Astrocyte (in vitro differentiated cells and primary cell): Measurements from ENCODE around the gene BMPR1B. TPM values are rescaled to one million over a fixed set of nuclear protein-coding genes. Genes with fewer than 3 reads are reported as not detected.

Source experiments
- DNase-seq: peaks from one replicate; pipeline ENCODE4 v3.0.0-alpha.2; 2010; ENCODE audit warnings: low read depth
- FAIRE-seq: peaks from 2 replicates; lab custom pipeline; 2011; peaks lifted over from hg19 to GRCh38; lab: Jason Lieb, UNC
- H2AFZ ChIP-seq: 2 replicates; pipeline ENCODE4 v1.6.0; 2012; ENCODE audit warnings: low read depth, low read length, inconsistent platforms
- H3K27ac ChIP-seq: 2 replicates; pipeline ENCODE4 v1.5.1; 2011; ENCODE audit warnings: low read depth, low read length, inconsistent platforms
- H3K27me3 ChIP-seq: 2 replicates; pipeline ENCODE4 v1.6.0; 2011; ENCODE audit warnings: low read length, inconsistent platforms; ENCODE audit not compliant: insufficient read depth
- H3K36me3 ChIP-seq: 2 replicates; pipeline ENCODE4 v1.5.1; 2011; ENCODE audit warnings: low read length, inconsistent platforms; ENCODE audit not compliant: insufficient read depth
- H3K4me1 ChIP-seq: 2 replicates; pipeline ENCODE4 v1.5.1; 2011; ENCODE audit warnings: low read length, inconsistent platforms; ENCODE audit not compliant: insufficient read depth
- H3K4me2 ChIP-seq: 2 replicates; pipeline ENCODE4 v1.6.0; 2012; ENCODE audit warnings: low read length, inconsistent platforms
- H3K4me3 ChIP-seq: 2 replicates; pipeline ENCODE4 v1.5.1; 2011; ENCODE audit warnings: low read depth, mild to moderate bottlenecking, low read length, inconsistent platforms; ENCODE audit not compliant: insufficient read depth
- H3K79me2 ChIP-seq: 2 replicates; pipeline ENCODE4 v1.6.0; 2012; ENCODE audit warnings: mild to moderate bottlenecking, low read length, inconsistent platforms; ENCODE audit not compliant: insufficient read depth
- H3K9ac ChIP-seq: 2 replicates; pipeline ENCODE4 v1.6.0; 2012; ENCODE audit warnings: mild to moderate bottlenecking, low read length, inconsistent platforms
- H3K9me3 ChIP-seq: 2 replicates; pipeline ENCODE4 v1.5.1; 2012; ENCODE audit warnings: low read depth, mild to moderate bottlenecking, low read length, inconsistent platforms; ENCODE audit not compliant: insufficient read depth
- H4K20me1 ChIP-seq: 2 replicates; pipeline ENCODE4 v1.6.0; 2012; ENCODE audit warnings: low read length, inconsistent platforms; ENCODE audit not compliant: insufficient read depth
- H3K27ac Mint-ChIP-seq: one replicate; pipeline ENCODE4 v1.8.0; 2021; ENCODE audit warnings: mild to moderate bottlenecking, mixed read lengths; ENCODE audit not compliant: unreplicated experiment
- H3K27me3 Mint-ChIP-seq: one replicate; pipeline ENCODE4 v1.8.0; 2021; ENCODE audit warnings: low read depth, mixed read lengths; ENCODE audit not compliant: unreplicated experiment
- H3K36me3 Mint-ChIP-seq: one replicate; pipeline ENCODE4 v1.8.0; 2021; ENCODE audit warnings: low read depth, mixed read lengths; ENCODE audit not compliant: unreplicated experiment
- H3K4me1 Mint-ChIP-seq: one replicate; pipeline ENCODE4 v1.8.0; 2021; ENCODE audit warnings: low read depth, mixed read lengths; ENCODE audit not compliant: unreplicated experiment
- H3K4me3 Mint-ChIP-seq: one replicate; pipeline ENCODE4 v1.8.0; 2021; ENCODE audit warnings: mild to moderate bottlenecking, moderate library complexity, mixed read lengths; ENCODE audit not compliant: unreplicated experiment
- H3K9me3 Mint-ChIP-seq: one replicate; pipeline ENCODE4 v1.8.0; 2021; ENCODE audit warnings: mild to moderate bottlenecking, mixed read lengths; ENCODE audit not compliant: unreplicated experiment
- EZH2 ChIP-seq: IDR thresholded peaks from 2 replicates; pipeline ENCODE4 v1.6.1; 2012; ENCODE audit warnings: mild to moderate bottlenecking, low read length, inconsistent platforms; ENCODE audit not compliant: insufficient read depth
- total RNA-seq: library from RNA; stranded (reverse); gene quantifications from 2 replicates; pipeline ENCODE4 v1.2.1, GENCODE V29; 2021
- TF ChIP-seq, protein P1 (sequence below): IDR thresholded peaks from 2 replicates; pipeline ENCODE4 v1.5.1; 2011; ENCODE audit warnings: low read depth, mild to moderate bottlenecking, inconsistent platforms, low read length, moderate library complexity; ENCODE audit not compliant: insufficient read depth

Gene BMPR1B
- total RNA-seq, 1 donor from 2014 or later = 14.1 TPM

DNA sequence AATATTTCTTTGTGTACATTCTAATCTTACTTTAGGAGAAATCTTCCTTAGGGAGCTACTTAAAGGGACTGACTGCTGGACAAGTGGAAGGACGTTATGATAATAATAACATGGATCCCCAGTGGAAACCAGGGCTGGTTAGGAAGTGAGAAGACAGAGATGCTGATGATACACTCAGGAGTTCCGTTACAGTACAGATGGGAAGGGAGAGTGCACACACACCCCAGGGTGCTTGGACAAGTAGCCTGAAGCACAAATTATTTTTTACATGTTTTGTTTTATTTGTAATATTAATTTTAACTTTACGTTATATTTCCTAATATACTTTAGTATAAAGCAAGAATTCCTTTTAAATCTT is 84.1 kb downstream of the BMPR1B start:
- peaks cover 2% of the 10 kb centered on the region for H3K4me1 Mint-ChIP-seq
- Histone ChIP-seq H3K9me3 (no peaks in the 10 kb centered on the region), H3K9ac (no peak overlapping the region), H3K4me3 (no peak overlapping the region), H3K4me2 (no peak overlapping the region), H3K27ac (no peak overlapping the region), H3K79me2 (no peaks in the 10 kb centered on the region), H4K20me1 (no peaks in the 10 kb centered on the region), H2AFZ (no peak overlapping the region), H3K36me3 (no peaks in the 10 kb centered on the region), H3K27me3 (no peaks in the 10 kb centered on the region), H3K4me1 (no peaks in the 10 kb centered on the region)
- TF ChIP-seq EZH2 = no peak
- TF ChIP-seq, protein P1, sequence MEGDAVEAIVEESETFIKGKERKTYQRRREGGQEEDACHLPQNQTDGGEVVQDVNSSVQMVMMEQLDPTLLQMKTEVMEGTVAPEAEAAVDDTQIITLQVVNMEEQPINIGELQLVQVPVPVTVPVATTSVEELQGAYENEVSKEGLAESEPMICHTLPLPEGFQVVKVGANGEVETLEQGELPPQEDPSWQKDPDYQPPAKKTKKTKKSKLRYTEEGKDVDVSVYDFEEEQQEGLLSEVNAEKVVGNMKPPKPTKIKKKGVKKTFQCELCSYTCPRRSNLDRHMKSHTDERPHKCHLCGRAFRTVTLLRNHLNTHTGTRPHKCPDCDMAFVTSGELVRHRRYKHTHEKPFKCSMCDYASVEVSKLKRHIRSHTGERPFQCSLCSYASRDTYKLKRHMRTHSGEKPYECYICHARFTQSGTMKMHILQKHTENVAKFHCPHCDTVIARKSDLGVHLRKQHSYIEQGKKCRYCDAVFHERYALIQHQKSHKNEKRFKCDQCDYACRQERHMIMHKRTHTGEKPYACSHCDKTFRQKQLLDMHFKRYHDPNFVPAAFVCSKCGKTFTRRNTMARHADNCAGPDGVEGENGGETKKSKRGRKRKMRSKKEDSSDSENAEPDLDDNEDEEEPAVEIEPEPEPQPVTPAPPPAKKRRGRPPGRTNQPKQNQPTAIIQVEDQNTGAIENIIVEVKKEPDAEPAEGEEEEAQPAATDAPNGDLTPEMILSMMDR = no peak
- DNase-seq = no peak
- H3K9me3 Mint-ChIP-seq = peaks cover 5% of the 10 kb centered on the region
- H3K27ac Mint-ChIP-seq = no peak overlapping the region
- H3K4me3 Mint-ChIP-seq = no peak overlapping the region
- H3K27me3 Mint-ChIP-seq = no peaks in the 10 kb centered on the region
- H3K36me3 Mint-ChIP-seq = no peaks in the 10 kb centered on the region
- no peak for FAIRE-seq

DNA sequence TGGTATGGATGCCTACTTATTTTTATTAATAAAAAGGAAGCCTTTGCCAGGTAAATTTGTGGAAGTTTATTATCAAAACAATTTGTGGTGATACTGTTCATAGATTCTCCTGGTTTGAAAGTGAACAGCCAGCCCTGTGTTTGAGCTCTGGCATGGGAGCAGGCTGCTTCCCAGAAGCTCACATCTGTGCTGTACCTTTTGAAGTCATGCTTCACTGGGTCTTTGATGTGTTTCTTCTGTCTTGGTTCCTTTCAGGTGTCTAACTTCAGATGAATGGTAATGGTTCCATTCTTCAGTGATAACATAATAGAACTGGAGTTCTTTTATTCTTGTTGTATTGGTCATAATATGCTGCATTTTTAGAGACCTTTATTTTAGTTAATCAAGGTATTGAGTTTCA is 85.5 kb downstream of the BMPR1B start:
- peaks cover 5% of the 10 kb centered on the region for H3K9me3 Mint-ChIP-seq
- Histone ChIP-seq H3K4me3 (no peak overlapping the region), H2AFZ (no peak overlapping the region), H4K20me1 (no peaks in the 10 kb centered on the region), H3K36me3 (no peaks in the 10 kb centered on the region), H3K4me1 (no peaks in the 10 kb centered on the region), H3K79me2 (no peaks in the 10 kb centered on the region), H3K9me3 (no peaks in the 10 kb centered on the region), H3K4me2 (no peak overlapping the region), H3K27me3 (no peaks in the 10 kb centered on the region), H3K9ac (no peak overlapping the region), H3K27ac (no peak overlapping the region)
- TF ChIP-seq EZH2 = no peak
- TF ChIP-seq, protein P1 = no peak
- no peak overlapping the region for H3K4me3 Mint-ChIP-seq
- H3K27ac Mint-ChIP-seq = no peak overlapping the region
- peaks cover 2% of the 10 kb centered on the region for H3K4me1 Mint-ChIP-seq
- DNase-seq (no peak), FAIRE-seq (no peak)
- H3K36me3 Mint-ChIP-seq = no peaks in the 10 kb centered on the region
- no peaks in the 10 kb centered on the region for H3K27me3 Mint-ChIP-seq

DNA sequence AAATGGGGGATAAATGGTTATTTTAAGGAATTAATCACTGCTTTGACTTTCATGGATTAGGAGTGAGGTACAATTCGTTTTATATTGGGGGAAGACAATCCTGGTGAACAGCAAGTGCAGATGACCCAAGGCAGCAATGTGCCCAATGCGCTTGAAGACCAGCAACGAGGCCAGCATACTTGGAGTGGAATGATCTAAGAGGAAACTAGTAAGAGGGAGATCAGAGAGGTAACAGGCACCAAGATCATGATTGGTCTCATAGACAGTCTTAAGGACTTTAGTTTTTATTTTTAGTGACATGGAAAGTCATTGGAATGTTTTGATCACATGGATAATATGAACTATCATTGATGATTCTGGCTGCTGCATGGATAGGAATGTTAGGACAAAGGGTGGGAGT is 90.6 kb downstream of the BMPR1B start:
- Mint-ChIP-seq H3K4me3 (no peak overlapping the region), H3K27ac (no peak overlapping the region), H3K9me3 (peaks cover 7% of the 10 kb centered on the region), H3K4me1 (peaks cover 2% of the 10 kb centered on the region), H3K36me3 (no peaks in the 10 kb centered on the region), H3K27me3 (no peaks in the 10 kb centered on the region)
- H3K36me3 ChIP-seq = no peaks in the 10 kb centered on the region
- FAIRE-seq = no peak
- H3K4me1 ChIP-seq = no peaks in the 10 kb centered on the region
- H2AFZ ChIP-seq = no peak overlapping the region
- no peak for DNase-seq
- TF ChIP-seq EZH2 = no peak
- TF ChIP-seq, protein P1 = no peak
- no peaks in the 10 kb centered on the region for H3K27me3 ChIP-seq
- no peaks in the 10 kb centered on the region for H4K20me1 ChIP-seq
- no peaks in the 10 kb centered on the region for H3K9me3 ChIP-seq
- H3K4me2 ChIP-seq = no peak overlapping the region
- H3K9ac ChIP-seq = no peak overlapping the region
- no peak overlapping the region for H3K4me3 ChIP-seq
- H3K27ac ChIP-seq = no peak overlapping the region
- no peaks in the 10 kb centered on the region for H3K79me2 ChIP-seq
